Psoas muscle (tissue), 8 donors: ENCODE measurements around the gene ADAM11. TPM values are rescaled to one million over a fixed set of nuclear protein-coding genes. Genes with fewer than 3 reads are reported as not detected.

Source experiments
- ATAC-seq, 4 donors: fragments of 200-7000 bp; cut with Tn5 transposase; one replicate each; pipeline ENCODE4 v1.9.1; 2020; ENCODE audit warnings: moderate library complexity in 3 of 4, mild to moderate bottlenecking in 2 of 4
- DNase-seq, 2 donors: peaks; one replicate each; pipeline ENCODE4 v3.0.0-alpha.2; 2020
- H3K27ac ChIP-seq: fragments of 200-600 bp; one replicate; pipeline ENCODE4 v1.8.0; 2022
- H3K27me3 ChIP-seq, 3 donors: fragments of 200-600 bp in 1 of 3; one replicate each; pipeline versions ENCODE4 v1.6.1 to v1.8.0; 2013 to 2022; ENCODE audit warnings: low read length in 2 of 3, mild to moderate bottlenecking in 2 of 3, moderate library complexity in 1 of 3; ENCODE audit not compliant: insufficient read depth in 3 of 3
- H3K36me3 ChIP-seq, 2 donors: fragments of 200-600 bp in 1 of 2; one replicate each; pipeline versions ENCODE4 v1.6.1 to v1.8.0; 2013 to 2022; ENCODE audit warnings: low read depth in 1 of 2, mild to moderate bottlenecking in 1 of 2, moderate library complexity in 1 of 2; ENCODE audit not compliant: insufficient read depth in 1 of 2
- H3K4me1 ChIP-seq: fragments of 200-600 bp; one replicate; pipeline ENCODE4 v1.8.0; 2022
- H3K4me3 ChIP-seq: fragments of 200-600 bp; one replicate; pipeline ENCODE4 v1.8.0; 2022; ENCODE audit warnings: mild to moderate bottlenecking
- H3K9me3 ChIP-seq: fragments of 200-600 bp; one replicate; pipeline ENCODE4 v1.8.0; 2022
- WGBS, 3 donors: extraction: QIAGEN DNeasy Blood & Tissue Kit; methylation state at CpG; one replicate each; pipeline versions ENCODE4 v1.1.6 to v1.1.7; 2013; 5-methylcytosine and 5-hydroxymethylcytosine counted together
- intact Hi-C, 2 donors: fragments of 100-400 bp; cut with DNase I; formaldehyde crosslinking; loops; one replicate each; pipeline versions ENCODE4 v1.11.0 to v1.14.2; 2022
- polyA plus RNA-seq, 3 donors: library from polyadenylated mRNA; stranded (reverse); fragments of 200-250 nt; gene quantifications; one replicate each; pipeline ENCODE4 v1.2.3, GENCODE V29; 2013
- total RNA-seq, 4 donors: library from RNA; stranded (reverse); fragmentation: NEBNext Ultra II Directional in 2 of 4; extraction: Animal tissue kit (Norgen Biotek cat#: 25700) in 2 of 4; gene quantifications; one replicate each; pipeline versions ENCODE4 v1.2.1 to v1.2.4, GENCODE V29; 2021 to 2023
- TF ChIP-seq, protein P1 (sequence below): fragments of 200-600 bp; IDR thresholded peaks from one replicate; pipeline ENCODE4 v1.8.0; 2022; ENCODE audit warnings: antibody characterized with exemption
- donor health status: healthy with polysubstance abuse.
- donor health status: DM: no; HTN: no; CAD: no; lungs with moderate emphysema.
- donor health status: Bipolar disorder and iron deficiency.
- donor health status: healthy.
- donor health status: DM: yes; HTN: yes; CAD: no.
- donor health status: DM: no; HTN: no; CAD: no.
- donor health status: DM: no; HTN: no; CAD: no.
- donor health status: DM: yes; HTN: yes; CAD: no.

The ADAM11 gene
- total and polyA plus RNA-seq, 7 donors: 0.03 to 0.26 (median 0.15) TPM; not detected in 2

DNA sequence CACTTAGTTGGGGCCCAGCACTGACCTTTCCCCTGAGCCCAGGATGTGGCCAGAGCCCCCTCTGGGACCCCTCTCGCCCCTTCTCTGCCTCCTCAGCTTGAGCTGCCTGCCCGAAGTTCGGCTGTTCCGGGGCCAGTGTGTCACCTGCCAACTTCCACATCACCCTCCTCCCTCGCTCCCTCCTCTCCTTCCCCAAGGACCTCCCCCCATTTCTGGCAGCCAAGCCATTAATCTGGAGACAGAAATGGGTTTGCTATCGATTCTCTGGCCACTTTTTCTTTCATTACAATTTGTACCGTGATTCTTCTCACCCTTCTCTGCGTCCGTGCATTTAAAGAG, 8.8 kb upstream of the ADAM11 start:
- peaks cover 0 to 36% of the 10 kb centered on the region in 2 donors for H3K36me3 ChIP-seq
- 49 to 65% (median 64%) methylated on average over 9 of the region's 9 CpGs for WGBS, 3 donors
- no peaks in the 10 kb centered on the region for H3K4me1 ChIP-seq
- intact Hi-C loops: no loop called here
- TF ChIP-seq, protein P1, sequence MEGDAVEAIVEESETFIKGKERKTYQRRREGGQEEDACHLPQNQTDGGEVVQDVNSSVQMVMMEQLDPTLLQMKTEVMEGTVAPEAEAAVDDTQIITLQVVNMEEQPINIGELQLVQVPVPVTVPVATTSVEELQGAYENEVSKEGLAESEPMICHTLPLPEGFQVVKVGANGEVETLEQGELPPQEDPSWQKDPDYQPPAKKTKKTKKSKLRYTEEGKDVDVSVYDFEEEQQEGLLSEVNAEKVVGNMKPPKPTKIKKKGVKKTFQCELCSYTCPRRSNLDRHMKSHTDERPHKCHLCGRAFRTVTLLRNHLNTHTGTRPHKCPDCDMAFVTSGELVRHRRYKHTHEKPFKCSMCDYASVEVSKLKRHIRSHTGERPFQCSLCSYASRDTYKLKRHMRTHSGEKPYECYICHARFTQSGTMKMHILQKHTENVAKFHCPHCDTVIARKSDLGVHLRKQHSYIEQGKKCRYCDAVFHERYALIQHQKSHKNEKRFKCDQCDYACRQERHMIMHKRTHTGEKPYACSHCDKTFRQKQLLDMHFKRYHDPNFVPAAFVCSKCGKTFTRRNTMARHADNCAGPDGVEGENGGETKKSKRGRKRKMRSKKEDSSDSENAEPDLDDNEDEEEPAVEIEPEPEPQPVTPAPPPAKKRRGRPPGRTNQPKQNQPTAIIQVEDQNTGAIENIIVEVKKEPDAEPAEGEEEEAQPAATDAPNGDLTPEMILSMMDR: no peak
- no peak for ATAC-seq
- H3K27me3 ChIP-seq: peaks cover 0 to 4% (median 0%) of the 10 kb centered on the region in 3 donors
- H3K4me3 ChIP-seq: no peak overlapping the region
- no peak overlapping the region for H3K27ac ChIP-seq
- no peak for DNase-seq
- H3K9me3 ChIP-seq: no peaks in the 10 kb centered on the region

DNA sequence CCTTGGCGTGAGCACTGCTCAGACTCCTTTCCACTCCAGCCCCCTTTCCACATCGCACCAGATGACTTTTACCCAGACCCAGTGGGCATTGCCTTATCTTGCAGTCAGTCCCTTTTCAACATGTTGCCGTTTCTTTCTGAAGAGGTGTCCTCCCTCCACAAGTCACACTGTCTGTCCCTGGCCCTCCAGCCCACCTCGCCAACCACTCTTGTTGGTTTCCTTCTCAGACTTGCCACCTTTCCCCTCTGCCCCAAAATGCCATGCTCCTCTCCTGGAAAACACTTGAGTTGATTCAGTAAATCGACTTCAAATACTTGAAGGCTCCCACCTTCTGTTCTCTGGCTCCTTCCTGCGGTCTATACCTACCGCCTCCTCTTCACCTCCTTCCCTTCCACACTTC, 7.5 kb upstream of the ADAM11 start:
- Histone ChIP-seq H3K36me3 (peaks cover 0 to 36% of the 10 kb centered on the region in 2 donors), H3K27ac (no peak overlapping the region), H3K4me1 (no peaks in the 10 kb centered on the region), H3K27me3 (peaks cover 0 to 6% (median 0%) of the 10 kb centered on the region in 3 donors), H3K4me3 (no peak overlapping the region), H3K9me3 (no peaks in the 10 kb centered on the region)
- ATAC-seq (no peak), DNase-seq (no peak)
- WGBS, 3 donors: 88 to 93% (median 90%) methylated on average over 7 of the region's 7 CpGs
- intact Hi-C loops: no loop called here
- TF ChIP-seq, protein P1: no peak

DNA sequence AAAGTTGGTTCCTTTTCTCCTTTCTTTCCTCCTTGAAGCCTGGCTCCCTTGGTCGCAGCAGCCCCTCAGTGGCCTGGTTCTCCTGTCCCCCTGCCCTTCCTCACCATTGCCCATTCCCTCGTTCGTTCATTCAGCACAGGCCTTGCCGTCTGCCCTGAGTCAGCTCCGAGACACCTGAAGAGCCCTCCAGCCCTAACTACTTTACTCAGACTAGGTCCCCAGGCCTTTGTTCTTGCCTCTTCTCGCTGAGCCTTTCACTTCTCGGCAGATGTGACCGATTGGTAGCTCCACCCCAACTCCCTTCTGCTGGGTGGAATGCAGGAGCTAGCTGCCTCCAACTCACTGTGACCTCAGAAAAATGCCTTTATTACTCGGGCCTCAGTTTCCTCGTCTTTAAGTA, 7.0 kb upstream of the ADAM11 start:
- Histone ChIP-seq H3K4me1 (no peaks in the 10 kb centered on the region), H3K4me3 (no peak overlapping the region), H3K27ac (no peak overlapping the region), H3K9me3 (no peaks in the 10 kb centered on the region), H3K27me3 (peaks cover 0 to 6% (median 0%) of the 10 kb centered on the region in 3 donors), H3K36me3 (peaks cover 0 to 35% of the 10 kb centered on the region in 2 donors)
- ATAC-seq (no peak), DNase-seq (no peak)
- intact Hi-C loops: no loop called here
- 86 to 92% (median 89%) methylated on average over 10 of the region's 10 CpGs for whole genome bisulfite sequencing, 3 donors
- TF ChIP-seq, protein P1: no peak

DNA sequence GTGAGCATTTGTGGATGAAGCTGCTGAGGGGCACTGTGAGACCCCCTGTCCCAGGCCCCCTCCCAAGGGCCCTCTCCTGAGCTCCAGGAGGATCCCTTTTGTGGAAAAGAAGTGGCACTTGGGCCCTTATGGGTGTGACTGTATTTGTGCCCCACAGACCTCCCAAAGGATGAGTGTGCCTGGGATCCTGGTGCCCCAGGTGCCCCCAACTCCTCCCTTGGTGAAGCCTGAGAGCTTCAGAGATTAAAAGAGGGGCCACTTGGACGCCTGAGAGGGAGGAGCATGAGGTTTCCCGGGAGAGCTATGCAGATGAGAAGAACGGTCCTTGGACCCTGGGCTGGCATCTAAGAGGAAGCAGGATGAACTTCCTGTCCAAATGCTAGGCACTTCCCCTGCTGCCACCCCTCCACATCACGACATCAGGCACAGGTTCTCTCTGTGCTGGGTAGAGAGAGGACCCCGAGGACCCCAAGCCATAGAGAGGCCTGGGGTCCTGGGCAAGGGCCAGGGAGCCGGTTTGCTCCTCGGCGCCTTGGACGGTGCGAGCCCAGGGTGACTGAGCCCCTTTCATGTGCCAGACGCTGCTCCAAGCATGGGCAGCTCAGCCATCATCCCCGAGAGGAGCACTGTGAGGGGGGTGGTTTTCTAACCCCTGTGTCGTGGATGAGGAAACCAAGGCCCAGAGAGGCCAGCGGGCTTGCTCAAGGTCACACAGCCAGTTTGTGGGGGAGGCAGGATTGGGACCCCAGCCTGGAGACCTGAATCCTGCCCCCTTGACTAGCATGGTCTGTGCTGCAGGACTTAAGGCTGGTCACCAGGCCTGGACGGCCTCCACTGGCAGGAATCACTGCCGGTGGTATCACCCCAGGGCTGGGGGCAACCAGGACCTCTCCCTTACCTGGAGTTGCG, 5.6 kb upstream of the ADAM11 start:
- no peaks in the 10 kb centered on the region for H3K4me1 ChIP-seq
- intact Hi-C loops: no loop called here
- WGBS, 3 donors: 76 to 80% (median 77%) methylated on average over 17 of the region's 17 CpGs
- H3K27me3 ChIP-seq: peaks cover 0 to 13% (median 8%) of the 10 kb centered on the region in 3 donors
- ATAC-seq: no peak
- H3K9me3 ChIP-seq: no peaks in the 10 kb centered on the region
- H3K36me3 ChIP-seq: peaks cover 0 to 21% of the 10 kb centered on the region in 2 donors
- DNase-seq: no peak
- TF ChIP-seq, protein P1: no peak
- H3K27ac ChIP-seq: no peak overlapping the region
- H3K4me3 ChIP-seq: no peak overlapping the region
